Measurements from ENCODE around the gene CALCOCO1. TPM values are rescaled to one million over a fixed set of nuclear protein-coding genes. Genes with fewer than 3 reads are reported as not detected.

The CALCOCO1 gene
- total RNA-seq, 2 donors from 2014 or later, result 141 to 160 TPM

Other genes starting within 250 kb of the CALCOCO1 start
- 1 to 10 TPM; 9.1 to 9.7 TPM for gene MAP3K12, start 228.0 kb downstream of the CALCOCO1 start, total RNA-seq
- gene TARBP2, start 226.2 kb downstream of the CALCOCO1 start, total RNA-seq, result 10 to 100 TPM; 12.5 to 15.3 TPM
- not detected for gene NPFF, start 220.0 kb downstream of the CALCOCO1 start, total RNA-seq
- 10 to 100 TPM; 30.1 to 34.7 TPM for gene ATF7, start 101.1 kb downstream of the CALCOCO1 start, total RNA-seq
- 100 to 1,000 TPM; 416 TPM for gene ATP5MC2, start 51.4 kb downstream of the CALCOCO1 start, total RNA-seq
- 1 to 10 TPM; 1.4 to 1.9 TPM for gene CISTR, start 24.5 kb upstream of the CALCOCO1 start, total RNA-seq
- gene HOXC13, start 211.4 kb upstream of the CALCOCO1 start, total RNA-seq, result not detected
- not detected for gene HOXC12, start 227.5 kb upstream of the CALCOCO1 start, total RNA-seq
- not detected for gene HOXC11, start 245.7 kb upstream of the CALCOCO1 start, total RNA-seq
- not detected for gene HOTAIR, start 247.5 kb upstream of the CALCOCO1 start, total RNA-seq

Measured in left cardiac atrium (tissue), 2 donors.